Gastrocnemius medialis (tissue), 4 donors: ENCODE results near the gene CMIP. TPM values are rescaled to one million over a fixed set of nuclear protein-coding genes. Genes with fewer than 3 reads are reported as not detected.

Experiments used
- ATAC-seq, 2 donors: fragments of 150-250 bp; one replicate each; pipeline ENCODE4 v1.9.1; 2016
- DNase-seq, 2 donors: peaks; one replicate each; pipeline ENCODE4 v3.0.0-alpha.2; 2019
- H3K27ac ChIP-seq, 4 donors: fragments of 200-600 bp; sonication (generic); 1 replicate in 1 of 4; 2 replicates in 3 of 4; pipeline ENCODE4 v1.5.1; 2016 to 2018; ENCODE audit warnings: mild to moderate bottlenecking in 2 of 4, moderate library complexity in 1 of 4
- H3K27me3 ChIP-seq, 3 donors: fragments of 200-600 bp; sonication (generic) in 2 of 3; 1 replicate in 1 of 3; 2 replicates in 2 of 3; pipeline versions ENCODE4 v1.5.1 to v1.6.0; 2016 to 2019; ENCODE audit warnings: mild to moderate bottlenecking in 1 of 3, moderate library complexity in 1 of 3
- H3K36me3 ChIP-seq, 2 donors: fragments of 200-600 bp; sonication (generic) in 1 of 2; one replicate each; pipeline ENCODE4 v1.5.1; 2017 to 2018
- H3K4me1 ChIP-seq, 2 donors: fragments of 200-600 bp; sonication (generic) in 1 of 2; one replicate each; pipeline ENCODE4 v1.5.1; 2016 to 2017; ENCODE audit warnings: mild to moderate bottlenecking in 2 of 2
- H3K4me3 ChIP-seq, 4 donors: fragments of 200-600 bp; sonication (generic) in 3 of 4; 1 replicate in 1 of 4; 2 replicates in 3 of 4; pipeline ENCODE4 v1.5.1; 2016 to 2019; ENCODE audit warnings: mild to moderate bottlenecking in 2 of 4
- H3K9me3 ChIP-seq, 3 donors: fragments of 200-600 bp; sonication (generic) in 2 of 3; 1 replicate in 1 of 3; 2 replicates in 2 of 3; pipeline ENCODE4 v1.5.1; 2016 to 2019
- CTCF ChIP-seq, 5 experiments: fragments of 450-650 bp in 3 of 5; fragments of 200-600 bp in 2 of 5; sonication (generic) in 2 of 5; IDR thresholded peaks in 4 of 5; conservative IDR thresholded peaks in 1 of 5; 1 replicate in 4 of 5; 2 replicates in 1 of 5; pipeline ENCODE4 v1.5.1; 2016 to 2019; ENCODE audit warnings: antibody characterized with exemption in 5 of 5, mild to moderate bottlenecking in 3 of 5, moderate library complexity in 3 of 5
- POLR2A ChIP-seq, 2 donors: fragments of 450-650 bp; IDR thresholded peaks; one replicate each; pipeline ENCODE4 v1.6.1; 2017; ENCODE audit warnings: antibody characterized with exemption in 2 of 2, mild to moderate bottlenecking in 2 of 2, moderate library complexity in 2 of 2
- in situ Hi-C, 4 donors: fragments of 200-750 bp; cut with MboI; loops; one replicate each; pipeline versions ENCODE4 v1.15.0 to v1.8.0; 2017; ENCODE audit warnings: low sequenced_read_pairs in 4 of 4
- intact Hi-C: fragments of 100-400 bp; cut with DNase I; formaldehyde crosslinking; loops from one replicate; pipeline ENCODE4 v1.15.1; 2023; ENCODE audit warnings: low total_unique reads
- total RNA-seq, 4 donors: library from RNA; depleted of rRNA; stranded (reverse); fragments of >200 nt; gene quantifications; one replicate each; pipeline versions ENCODE4 v1.1.0 to v1.2.3, GENCODE V29; 2016

The CMIP gene
- total RNA-seq, 4 donors from 2014 or later, result 0.90 to 5.1 (median 2.7) TPM

GRCh38 chr16:81448154-81449131, 3.8 kb downstream of the CMIP start:
- H3K27ac ChIP-seq, result no peak overlapping the region
- DNase-seq, result no peak
- no peaks in the 10 kb centered on the region for H3K27me3 ChIP-seq
- no peak for TF ChIP-seq CTCF (IDR thresholded peaks at IDR 0.05 in 4 of 5, conservative IDR thresholded peaks at IDR 0.05 in 1 of 5)
- TF ChIP-seq POLR2A (IDR thresholded peaks at IDR 0.05), result no peak
- intact Hi-C loops, result no loop called here
- in situ Hi-C loops, result no loop called here
- H3K4me1 ChIP-seq, result peaks cover 0 to 3% of the 10 kb centered on the region in 2 donors
- H3K36me3 ChIP-seq, result no peaks in the 10 kb centered on the region
- ATAC-seq, result no peak
- no peak overlapping the region for H3K4me3 ChIP-seq
- no peaks in the 10 kb centered on the region for H3K9me3 ChIP-seq

GRCh38 chr16:81449241-81449640, 4.6 kb downstream of the CMIP start:
- Histone ChIP-seq H3K9me3 (no peaks in the 10 kb centered on the region), H3K4me3 (no peak overlapping the region), H3K27me3 (no peaks in the 10 kb centered on the region), H3K27ac (no peak overlapping the region), H3K36me3 (no peaks in the 10 kb centered on the region), H3K4me1 (peaks cover 0 to 3% of the 10 kb centered on the region in 2 donors)
- ATAC-seq (no peak), DNase-seq (no peak)
- in situ Hi-C loops, result no loop called here
- intact Hi-C loops, result no loop called here
- TF ChIP-seq POLR2A (IDR thresholded peaks at IDR 0.05), result no peak
- no peak for TF ChIP-seq CTCF (IDR thresholded peaks at IDR 0.05 in 4 of 5, conservative IDR thresholded peaks at IDR 0.05 in 1 of 5)

GRCh38 chr16:81449899-81450608, 5.4 kb downstream of the CMIP start:
- Histone ChIP-seq H3K27me3 (no peaks in the 10 kb centered on the region), H3K9me3 (no peaks in the 10 kb centered on the region), H3K4me3 (no peak overlapping the region), H3K27ac (no peak overlapping the region), H3K4me1 (peaks cover 0 to 3% of the 10 kb centered on the region in 2 donors), H3K36me3 (no peaks in the 10 kb centered on the region)
- DNase-seq, result no peak
- ATAC-seq, result no peak
- intact Hi-C loops (no loop called here), in situ Hi-C loops (no loop called here)
- TF ChIP-seq POLR2A (IDR thresholded peaks at IDR 0.05) (no peak), CTCF (IDR thresholded peaks at IDR 0.05 in 4 of 5, conservative IDR thresholded peaks at IDR 0.05 in 1 of 5) (no peak)

GRCh38 chr16:81450783-81451491, 6.3 kb downstream of the CMIP start:
- no peak overlapping the region for H3K4me3 ChIP-seq
- in situ Hi-C loops, result no loop called here
- no peaks in the 10 kb centered on the region for H3K36me3 ChIP-seq
- no peak for DNase-seq
- intact Hi-C loops, result no loop called here
- no peak for TF ChIP-seq POLR2A (IDR thresholded peaks at IDR 0.05)
- TF ChIP-seq CTCF (IDR thresholded peaks at IDR 0.05 in 4 of 5, conservative IDR thresholded peaks at IDR 0.05 in 1 of 5), result no peak
- H3K27ac ChIP-seq, result no peak overlapping the region
- no peaks in the 10 kb centered on the region for H3K9me3 ChIP-seq
- no peaks in the 10 kb centered on the region for H3K27me3 ChIP-seq
- no peak for ATAC-seq
- H3K4me1 ChIP-seq, result peaks cover 0 to 3% of the 10 kb centered on the region in 2 donors
